ENCODE measurements around the gene NCOA3. TPM values are rescaled to one million over a fixed set of nuclear protein-coding genes. Genes with fewer than 3 reads are reported as not detected.

NCOA3 gene
- total RNA-seq, 1 experiment from 2014 or later: 60.3 TPM

GRCh38 chr20:47598911-47599744, 97.4 kb downstream of the NCOA3 start:
- no peak for DNase-seq
- TF ChIP-seq CTCF (IDR thresholded peaks at IDR 0.05; ENCODE audit: unreplicated experiment): no peak
- CTCF ChIA-PET: interaction anchor here (1.0 to 1.5 kb wide), 2 partner anchors 12 to 20 kb away, joined by 3 to 4 read pairs; no protein-coding TSS in a partner anchor
- Mint-ChIP-seq H3K4me1 (ENCODE audit: low read depth, unreplicated experiment) (peaks cover 35% of the 10 kb centered on the region), H3K36me3 (ENCODE audit: insufficient read depth, unreplicated experiment) (peaks cover 23% of the 10 kb centered on the region), H3K27ac (ENCODE audit: unreplicated experiment) (peak overlapping the region; percentile 39), H3K27me3 (ENCODE audit: unreplicated experiment) (no peaks in the 10 kb centered on the region), H3K4me3 (ENCODE audit: low read depth, unreplicated experiment) (no peak overlapping the region), H3K9me3 (ENCODE audit: low read depth, unreplicated experiment) (no peaks in the 10 kb centered on the region)
- BruUV-seq (replicated peaks): no TSS peak
- intact Hi-C loops (cut with micrococcal nuclease; ENCODE audit: unreplicated experiment): no loop called here

- TF ChIP-seq CTCF (IDR thresholded peaks at IDR 0.05; ENCODE audit: unreplicated experiment): no peak
- no TSS peak for BruUV-seq (replicated peaks)
- CTCF ChIA-PET: interaction anchor here (0.6 to 1.2 kb wide), 2 partner anchors 9 to 349 kb away, joined by 3 to 4 read pairs; no protein-coding TSS in a partner anchor
- intact Hi-C loops (cut with micrococcal nuclease; ENCODE audit: unreplicated experiment): no loop called here
- H3K27me3 Mint-ChIP-seq (ENCODE audit: unreplicated experiment): no peaks in the 10 kb centered on the region
- H3K4me3 Mint-ChIP-seq (ENCODE audit: low read depth, unreplicated experiment): no peak overlapping the region
- DNase-seq: no peak
- H3K36me3 Mint-ChIP-seq (ENCODE audit: insufficient read depth, unreplicated experiment): peaks cover 15% of the 10 kb centered on the region
- H3K27ac Mint-ChIP-seq (ENCODE audit: unreplicated experiment): no peak overlapping the region
- H3K9me3 Mint-ChIP-seq (ENCODE audit: low read depth, unreplicated experiment): no peaks in the 10 kb centered on the region
- peaks cover 44% of the 10 kb centered on the region for H3K4me1 Mint-ChIP-seq (ENCODE audit: low read depth, unreplicated experiment)
These were observed 99.4 kb downstream of the NCOA3 start for GRCh38 chr20:47600967-47601547.

DNA sequence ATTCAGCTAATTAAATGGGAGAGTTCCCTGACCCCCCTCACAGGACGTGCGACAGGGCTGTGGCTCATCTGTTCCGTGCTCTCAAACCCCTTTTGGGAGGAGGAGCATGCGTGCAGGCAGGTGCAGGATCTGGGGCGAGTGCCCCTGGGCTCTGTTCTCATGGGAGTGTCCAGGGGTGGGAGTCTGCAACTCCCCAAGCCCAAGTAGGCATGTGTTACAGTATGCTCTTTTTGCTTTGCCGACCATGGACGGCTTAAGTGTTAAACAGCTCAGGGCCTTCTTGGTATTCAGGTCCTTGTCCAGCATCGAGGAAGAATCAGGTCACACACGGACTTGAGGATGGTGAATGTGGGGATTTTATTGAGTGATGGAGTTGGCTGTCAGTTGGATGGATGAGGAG, 101.6 kb downstream of the NCOA3 start:
- no peak overlapping the region for H3K4me3 Mint-ChIP-seq (ENCODE audit: low read depth, unreplicated experiment)
- BruUV-seq (replicated peaks): no TSS peak
- no peak for DNase-seq
- CTCF ChIA-PET: no interaction called here
- H3K36me3 Mint-ChIP-seq (ENCODE audit: insufficient read depth, unreplicated experiment): peaks cover 11% of the 10 kb centered on the region
- H3K4me1 Mint-ChIP-seq (ENCODE audit: low read depth, unreplicated experiment): peaks cover 57% of the 10 kb centered on the region
- no peak for TF ChIP-seq CTCF (IDR thresholded peaks at IDR 0.05; ENCODE audit: unreplicated experiment)
- H3K27me3 Mint-ChIP-seq (ENCODE audit: unreplicated experiment): no peaks in the 10 kb centered on the region
- intact Hi-C loops (cut with micrococcal nuclease; ENCODE audit: unreplicated experiment): no loop called here
- no peaks in the 10 kb centered on the region for H3K9me3 Mint-ChIP-seq (ENCODE audit: low read depth, unreplicated experiment)
- H3K27ac Mint-ChIP-seq (ENCODE audit: unreplicated experiment): no peak overlapping the region

DNA sequence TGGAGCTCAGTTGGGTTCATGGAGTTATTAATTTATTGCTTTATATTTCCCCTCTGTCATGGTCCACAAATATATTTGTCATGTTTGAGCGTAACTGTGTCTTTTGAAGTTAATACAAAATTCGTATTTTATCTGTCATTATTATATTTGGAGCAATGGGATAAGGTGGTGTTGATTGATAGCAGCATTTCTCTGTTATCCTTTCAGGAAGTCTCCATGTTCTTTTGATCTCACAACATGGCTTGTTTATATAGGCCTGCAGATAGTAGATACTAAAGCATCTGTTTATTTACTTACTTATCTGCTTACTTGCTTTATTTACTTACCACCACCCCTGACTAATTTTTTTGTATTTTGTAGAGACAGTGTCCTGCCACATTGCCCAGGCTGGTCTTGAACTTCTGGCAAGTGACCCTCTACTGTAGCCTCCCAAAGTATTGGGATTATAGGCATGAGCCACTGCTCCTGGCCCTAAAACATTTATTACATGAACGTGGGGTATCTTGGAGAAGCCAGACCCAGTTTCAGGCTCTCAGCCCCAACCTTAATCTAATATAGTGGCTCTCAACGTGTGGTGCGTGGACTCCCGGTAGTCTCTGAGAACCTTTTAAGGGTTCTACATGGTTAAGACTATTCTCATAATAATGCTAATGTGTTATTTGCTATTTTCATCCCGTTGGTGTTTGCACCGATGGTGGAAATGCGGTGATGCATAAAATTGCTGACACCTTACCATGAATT, 104.2 kb downstream of the NCOA3 start:
- intact Hi-C loops (cut with micrococcal nuclease; ENCODE audit: unreplicated experiment): no loop called here
- Mint-ChIP-seq H3K4me3 (ENCODE audit: low read depth, unreplicated experiment) (no peak overlapping the region), H3K4me1 (ENCODE audit: low read depth, unreplicated experiment) (peaks cover 51% of the 10 kb centered on the region), H3K9me3 (ENCODE audit: low read depth, unreplicated experiment) (no peaks in the 10 kb centered on the region), H3K36me3 (ENCODE audit: insufficient read depth, unreplicated experiment) (peaks cover 5% of the 10 kb centered on the region), H3K27me3 (ENCODE audit: unreplicated experiment) (no peaks in the 10 kb centered on the region), H3K27ac (ENCODE audit: unreplicated experiment) (peak overlapping the region; percentile 11)
- DNase-seq: no peak
- TF ChIP-seq CTCF (IDR thresholded peaks at IDR 0.05; ENCODE audit: unreplicated experiment): no peak
- BruUV-seq (replicated peaks): no TSS peak
- CTCF ChIA-PET: interaction anchor here (0.6 to 0.8 kb wide), 3 partner anchors 45 to 104 kb away, joined by 3 read pairs; partner anchors contain the start of gene NCOA3
